B cell (primary cell): ENCODE measurements around the gene UBXN7. TPM values are rescaled to one million over a fixed set of nuclear protein-coding genes. Genes with fewer than 3 reads are reported as not detected.
"Not testable (repeated sequence)": the region's sequence is repeated elsewhere in the genome, so short reads cannot be mapped to it uniquely, and the experiment has no call there.

Experiments used
- ATAC-seq: fragments of 200-7000 bp; cut with Tn5 transposase; one replicate; pipeline ENCODE4 v1.10.0; 2021; ENCODE audit warnings: low read depth, mild to moderate bottlenecking, moderate number of reproducible peaks, moderate library complexity
- CTCF ChIA-PET: fragments of 350-600 bp; sonication (Branson Sonifier 250); formaldehyde crosslinking; loops from one replicate; lab custom pipeline; 2021; ENCODE audit warnings: antibody characterized with exemption, inconsistent platforms; lab: Charles Lee
- POLR2A ChIA-PET: fragments of 350-600 bp; sonication (Branson Sonifier 250); formaldehyde crosslinking; loops from one replicate; lab custom pipeline; 2021; ENCODE audit warnings: antibody characterized with exemption; lab: Charles Lee
- DNase-seq: peaks from one replicate; pipeline ENCODE4 v3.0.0; 2013
- H2AFZ ChIP-seq: 2 replicates; pipeline ENCODE4 v1.6.1; 2012; ENCODE audit warnings: mild to moderate bottlenecking, low read depth, low read length; ENCODE audit not compliant: insufficient read depth, poor library complexity, severe bottlenecking
- H3K27ac ChIP-seq, 2 donors: 1 replicate in 1 of 2; 2 replicates in 1 of 2; pipeline ENCODE4 v1.5.1; 2012 to 2013; ENCODE audit warnings: low read length in 2 of 2, mild to moderate bottlenecking in 2 of 2, moderate library complexity in 1 of 2
- H3K27me3 ChIP-seq, 4 experiments: fragments of 200-600 bp in 1 of 4; sonication (generic) in 1 of 4; replicated peaks in 1 of 4; 1 replicate in 2 of 4; 2 replicates in 2 of 4; pipeline versions ENCODE4 v1.6.1 to v1.7.0; 2013 to 2016; ENCODE audit warnings: low read length in 3 of 4, mild to moderate bottlenecking in 2 of 4, mixed read lengths in 1 of 4, moderate library complexity in 1 of 4; ENCODE audit not compliant: insufficient read depth in 4 of 4, control insufficient read depth in 3 of 4; ENCODE audit errors: control extremely low read depth in 1 of 4
- H3K36me3 ChIP-seq, 2 experiments: replicated peaks in 1 of 2; 1 replicate in 1 of 2; 2 replicates in 1 of 2; pipeline versions ENCODE4 v1.6.1 to v1.7.1; 2013; ENCODE audit warnings: low read length in 1 of 2; ENCODE audit not compliant: insufficient read depth in 2 of 2, control insufficient read depth in 1 of 2; ENCODE audit errors: control extremely low read depth in 1 of 2, extremely low read depth in 1 of 2
- H3K4me1 ChIP-seq, 2 donors: fragments of 200-600 bp in 1 of 2; sonication (generic) in 1 of 2; 1 replicate in 1 of 2; 2 replicates in 1 of 2; pipeline versions ENCODE4 v1.5.1 to v1.6.1; 2013 to 2017; ENCODE audit warnings: low read length in 2 of 2; ENCODE audit not compliant: control insufficient read depth in 2 of 2, insufficient read depth in 2 of 2
- H3K4me2 ChIP-seq: replicated peaks from 2 replicates; pipeline ENCODE3; 2012; ENCODE audit warnings: mild to moderate bottlenecking, low read depth, low read length; ENCODE audit not compliant: poor library complexity, severe bottlenecking
- H3K4me3 ChIP-seq, 5 experiments: fragments of 200-600 bp in 1 of 5; sonication (generic) in 1 of 5; 1 replicate in 3 of 5; 2 replicates in 2 of 5; pipeline versions ENCODE4 v1.5.1 to v1.7.0; 2011 to 2016; ENCODE audit warnings: low read length in 4 of 5, mild to moderate bottlenecking in 4 of 5, low read depth in 2 of 5, control low read depth in 1 of 5, moderate library complexity in 1 of 5; ENCODE audit not compliant: insufficient read depth in 1 of 5; ENCODE audit errors: control extremely low read depth in 1 of 5, extremely low read depth in 1 of 5
- H3K79me2 ChIP-seq: fragments of 200-600 bp; sonication (generic); one replicate; pipeline ENCODE4 v1.6.0; 2016; ENCODE audit warnings: low read length; ENCODE audit not compliant: control insufficient read depth, insufficient read depth
- H3K9ac ChIP-seq: fragments of 200-600 bp; sonication (generic); 2 replicates; pipeline ENCODE4 v1.6.1; 2017; ENCODE audit warnings: mild to moderate bottlenecking, low read length, moderate library complexity
- H3K9me3 ChIP-seq, 3 donors: one replicate each; pipeline versions ENCODE4 v1.6.1 to v1.7.1; 2013; ENCODE audit warnings: low read length in 2 of 3; ENCODE audit not compliant: control insufficient read depth in 2 of 3, insufficient read depth in 1 of 3; ENCODE audit errors: control extremely low read depth in 1 of 3
- H4K20me1 ChIP-seq: 2 replicates; pipeline ENCODE4 v1.6.0; 2012; ENCODE audit warnings: mild to moderate bottlenecking, low read length; ENCODE audit not compliant: insufficient read depth, control insufficient read depth, poor library complexity, severe bottlenecking
- H3K27ac Mint-ChIP-seq: one replicate; pipeline ENCODE4 v1.8.0; 2021; ENCODE audit warnings: mixed read lengths
- H3K27me3 Mint-ChIP-seq: one replicate; pipeline ENCODE4 v1.8.0; 2021; ENCODE audit warnings: mixed read lengths
- H3K4me1 Mint-ChIP-seq: one replicate; pipeline ENCODE4 v1.8.0; 2021; ENCODE audit warnings: mixed read lengths
- H3K4me3 Mint-ChIP-seq: one replicate; pipeline ENCODE4 v1.8.0; 2021; ENCODE audit warnings: mixed read lengths
- H3K9me3 Mint-ChIP-seq: one replicate; pipeline ENCODE4 v1.8.0; 2022; ENCODE audit warnings: mixed read lengths; ENCODE audit not compliant: insufficient read depth
- EZH2 ChIP-seq: IDR thresholded peaks from 2 replicates; pipeline ENCODE4 v1.6.1; 2012; ENCODE audit warnings: borderline replicate concordance, low read depth, mild to moderate bottlenecking, moderate library complexity, low read length; ENCODE audit not compliant: insufficient read depth, poor library complexity, severe bottlenecking
- WGBS: methylation state at CpG from one replicate; pipeline ENCODE4 v1.1.5; 2013; ENCODE audit warnings: missing lambda C conversion rate; ENCODE audit not compliant: insufficient coverage; 5-methylcytosine and 5-hydroxymethylcytosine counted together
- intact Hi-C: fragments of 100-400 bp; cut with micrococcal nuclease; formaldehyde crosslinking; loops from one replicate; pipeline ENCODE4 v1.10.0; 2022
- polyA plus RNA-seq: library from polyadenylated mRNA; depleted of rRNA; stranded (reverse); fragments of >200 nt; gene quantifications from 2 replicates; pipeline ENCODE4 v1.2.3, GENCODE V29; 2012
- total RNA-seq, 2 donors: library from RNA; stranded (reverse); fragments of 120-200 nt in 1 of 2; gene quantifications; 1 replicate in 1 of 2; 2 replicates in 1 of 2; pipeline versions ENCODE4 v1.2.3 to v1.2.4, GENCODE V29; 2013 to 2022

UBXN7 gene
- total and polyA plus RNA-seq, 2 donors (not counting 1 experiment from before 2014, with no cell fraction given): 7.4 to 107 TPM

- POLR2A ChIA-PET: no interaction called here
- CTCF ChIA-PET: interaction anchor here (0.7 kb wide), 1 partner anchor 291 kb away, joined by 3 read pairs; no protein-coding TSS in a partner anchor
- peaks cover 1% of the 10 kb centered on the region for H3K4me1 Mint-ChIP-seq
- no peaks in the 10 kb centered on the region for H3K27me3 Mint-ChIP-seq
- no peaks in the 10 kb centered on the region for H3K9me3 ChIP-seq
- no peak for DNase-seq
- no peak overlapping the region for H3K27ac ChIP-seq
- H3K4me3 ChIP-seq: no peak overlapping the region
- no peak overlapping the region for H3K9ac ChIP-seq
- no peaks in the 10 kb centered on the region for H3K9me3 Mint-ChIP-seq
- ATAC-seq: no peak
- H3K27me3 ChIP-seq: no peaks in the 10 kb centered on the region
- no peak overlapping the region for H3K4me2 ChIP-seq
- intact Hi-C loops: no loop called here
- 100% methylated on average over 4 of the region's 6 CpGs for WGBS
- H3K4me3 Mint-ChIP-seq: no peak overlapping the region
- H3K4me1 ChIP-seq: no peaks in the 10 kb centered on the region
- TF ChIP-seq EZH2: no peak
- peaks cover 0 to 2% of the 10 kb centered on the region in 2 experiments for H3K36me3 ChIP-seq
- no peaks in the 10 kb centered on the region for H3K79me2 ChIP-seq
- no peak overlapping the region for H3K27ac Mint-ChIP-seq
- H2AFZ ChIP-seq: no peak overlapping the region
- no peaks in the 10 kb centered on the region for H4K20me1 ChIP-seq
These were observed 22.7 kb upstream of the UBXN7 start for GRCh38 chr3:196454935-196455334.

DNA sequence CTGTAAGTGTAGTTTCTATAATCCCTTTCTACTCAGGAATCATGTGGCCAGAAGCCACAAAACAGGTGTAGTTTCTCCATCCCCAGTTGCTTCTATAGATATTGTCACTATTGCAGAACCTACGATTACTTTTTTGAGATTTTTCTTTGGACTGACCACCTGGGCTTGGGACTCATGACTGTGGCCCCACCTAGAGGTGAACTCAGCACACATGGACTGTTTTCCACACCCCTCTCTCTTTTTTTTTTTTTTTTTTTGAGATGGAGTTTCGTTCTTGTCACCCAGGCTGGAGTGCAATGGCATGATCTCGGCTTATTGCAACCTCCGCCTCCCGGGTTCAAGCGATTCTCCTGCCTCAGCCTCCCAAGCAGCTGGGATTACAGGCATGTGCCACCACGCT, 13.2 kb upstream of the UBXN7 start:
- WGBS: 96% methylated on average over 5 of the region's 7 CpGs
- DNase-seq: not testable (repeated sequence)

More for the DNA sequence above, 13.2 kb upstream of the UBXN7 start:
- H3K4me3 ChIP-seq, H3K9me3 ChIP-seq, H3K9ac ChIP-seq, H3K27ac Mint-ChIP-seq, POLR2A ChIA-PET, H3K27me3 ChIP-seq, H3K27me3 Mint-ChIP-seq, H3K9me3 Mint-ChIP-seq, H3K4me3 Mint-ChIP-seq, intact Hi-C loops, H3K4me2 ChIP-seq, H3K4me1 Mint-ChIP-seq, H2AFZ ChIP-seq, H4K20me1 ChIP-seq, H3K79me2 ChIP-seq, H3K36me3 ChIP-seq, ATAC-seq, H3K27ac ChIP-seq, H3K4me1 ChIP-seq: not testable (repeated sequence)
- CTCF ChIA-PET: interaction anchor here (0.7 kb wide), 1 partner anchor 1635 kb away, joined by 4 read pairs; no protein-coding TSS in a partner anchor
